AG10803 (cell line): Measurements from ENCODE around the gene KCNQ1.

Source experiments
- DNase-seq: peaks from one replicate; pipeline ENCODE4 v3.0.0; 2010; ENCODE audit warnings: low read depth
- H3K4me3 ChIP-seq: 2 replicates; pipeline ENCODE4 v1.5.1; 2011; ENCODE audit warnings: mild to moderate bottlenecking, low read length, control low read depth
- TF ChIP-seq, protein P1 (sequence below): conservative IDR thresholded peaks from 2 replicates; pipeline ENCODE4 v1.5.1; 2011; ENCODE audit warnings: mild to moderate bottlenecking, low read length, control low read depth, inconsistent platforms

KCNQ1 gene

DNA sequence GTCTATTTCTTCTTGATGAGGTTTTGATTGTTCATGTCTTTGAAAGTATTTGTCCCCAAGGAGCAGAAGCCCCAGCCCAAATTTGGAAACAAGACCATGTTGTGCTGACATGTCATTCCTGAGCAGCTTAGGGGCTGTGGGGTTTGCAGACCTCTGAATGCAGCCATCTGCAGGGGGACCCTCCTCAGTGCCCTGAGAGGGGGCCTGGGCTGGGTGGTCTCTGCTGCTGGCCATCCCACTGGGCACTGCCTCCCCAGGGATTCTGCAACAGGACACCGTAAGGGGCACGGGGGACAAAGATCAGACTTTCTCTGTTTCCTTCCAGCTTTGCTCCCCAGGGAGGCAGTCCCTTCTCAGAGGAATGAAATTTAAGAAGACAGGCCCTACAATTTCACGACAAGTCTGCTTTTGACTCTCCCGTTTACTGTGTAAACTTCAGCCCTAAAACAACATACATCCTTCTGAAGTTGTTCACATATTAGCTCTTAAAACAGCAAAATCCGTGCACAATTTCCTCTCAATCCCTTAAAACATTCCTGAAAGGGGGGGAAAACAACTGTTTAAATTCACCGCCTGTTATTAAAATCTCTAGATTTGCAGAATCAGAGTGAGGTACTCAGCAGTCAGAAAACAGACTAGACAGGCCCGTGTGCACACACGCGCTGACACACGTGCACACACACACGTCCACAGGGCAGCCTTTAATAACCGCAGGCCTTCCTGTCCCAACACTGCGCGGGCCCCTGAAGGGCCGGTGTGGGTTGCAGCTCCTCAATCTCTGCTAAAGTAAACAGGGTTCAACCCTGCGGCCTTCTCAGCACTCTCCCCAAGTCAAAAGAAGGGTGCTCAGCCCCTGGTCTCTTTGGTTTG is 109.8 kb downstream of the KCNQ1 start:
- TF ChIP-seq, protein P1, sequence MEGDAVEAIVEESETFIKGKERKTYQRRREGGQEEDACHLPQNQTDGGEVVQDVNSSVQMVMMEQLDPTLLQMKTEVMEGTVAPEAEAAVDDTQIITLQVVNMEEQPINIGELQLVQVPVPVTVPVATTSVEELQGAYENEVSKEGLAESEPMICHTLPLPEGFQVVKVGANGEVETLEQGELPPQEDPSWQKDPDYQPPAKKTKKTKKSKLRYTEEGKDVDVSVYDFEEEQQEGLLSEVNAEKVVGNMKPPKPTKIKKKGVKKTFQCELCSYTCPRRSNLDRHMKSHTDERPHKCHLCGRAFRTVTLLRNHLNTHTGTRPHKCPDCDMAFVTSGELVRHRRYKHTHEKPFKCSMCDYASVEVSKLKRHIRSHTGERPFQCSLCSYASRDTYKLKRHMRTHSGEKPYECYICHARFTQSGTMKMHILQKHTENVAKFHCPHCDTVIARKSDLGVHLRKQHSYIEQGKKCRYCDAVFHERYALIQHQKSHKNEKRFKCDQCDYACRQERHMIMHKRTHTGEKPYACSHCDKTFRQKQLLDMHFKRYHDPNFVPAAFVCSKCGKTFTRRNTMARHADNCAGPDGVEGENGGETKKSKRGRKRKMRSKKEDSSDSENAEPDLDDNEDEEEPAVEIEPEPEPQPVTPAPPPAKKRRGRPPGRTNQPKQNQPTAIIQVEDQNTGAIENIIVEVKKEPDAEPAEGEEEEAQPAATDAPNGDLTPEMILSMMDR: no peak
- H3K4me3 ChIP-seq: no peak overlapping the region
- DNase-seq: no peak

DNA sequence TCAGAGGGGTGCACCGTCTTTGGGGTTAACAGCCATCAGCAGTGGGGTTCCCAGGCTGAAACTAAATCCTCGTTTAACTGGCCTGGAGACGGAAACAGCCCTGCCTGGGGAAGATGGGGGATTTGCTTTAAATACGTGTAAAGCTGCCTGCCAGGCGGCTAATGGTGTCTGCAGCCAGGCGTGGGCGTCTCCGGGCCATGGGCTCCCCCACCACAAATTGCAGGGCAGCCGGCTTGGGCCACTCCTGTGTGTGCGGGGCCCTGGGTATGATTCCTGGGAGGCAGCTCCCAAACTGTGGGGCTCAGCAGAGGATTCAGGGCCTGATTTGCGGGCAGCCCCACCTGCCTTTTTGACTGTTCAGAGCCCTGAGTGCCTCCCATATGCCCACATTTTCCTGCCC is 110.5 kb downstream of the KCNQ1 start:
- TF ChIP-seq, protein P1: no peak
- no peak for DNase-seq
- H3K4me3 ChIP-seq: no peak overlapping the region

DNA sequence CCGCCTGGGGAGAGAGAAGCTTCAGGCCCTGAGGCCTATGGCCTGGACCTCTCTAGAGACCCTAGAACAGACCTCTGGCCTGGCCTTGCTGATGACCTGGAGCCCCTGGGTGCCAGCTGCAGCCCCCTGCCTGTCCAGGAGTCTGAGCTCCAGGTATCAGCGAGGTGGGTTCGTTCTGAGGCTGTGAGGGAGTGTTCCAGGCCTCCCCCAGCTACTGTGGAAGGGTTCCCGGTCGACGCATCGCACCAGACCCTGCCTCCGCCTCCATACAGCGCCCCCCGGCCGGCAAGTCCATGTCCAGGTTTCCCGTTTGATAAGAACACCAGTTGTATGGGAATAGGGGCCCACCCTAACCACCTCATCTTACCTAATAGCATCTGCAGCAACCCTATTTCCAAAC is 111.1 kb downstream of the KCNQ1 start:
- DNase-seq: no peak
- TF ChIP-seq, protein P1: no peak
- no peak overlapping the region for H3K4me3 ChIP-seq

DNA sequence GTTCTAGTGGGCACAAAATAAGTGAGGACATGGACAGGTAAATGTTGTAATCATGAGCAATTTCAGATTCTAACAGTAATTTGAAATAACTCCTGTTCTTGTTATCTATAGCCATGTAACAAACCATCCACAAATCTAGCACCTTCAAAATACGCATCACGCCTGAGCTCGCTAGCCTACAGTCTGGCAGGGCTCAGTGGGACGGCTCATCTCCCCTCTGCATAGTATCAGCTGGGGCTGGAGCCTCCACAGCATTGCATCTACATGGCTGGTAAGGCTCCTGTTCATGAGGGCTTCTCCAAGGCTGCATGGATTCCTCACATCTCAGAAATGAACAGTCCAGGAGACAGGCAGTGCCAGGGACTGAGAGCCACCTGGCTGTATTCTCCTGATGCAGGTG is 112.6 kb downstream of the KCNQ1 start:
- TF ChIP-seq, protein P1: no peak
- no peak for DNase-seq

DNA sequence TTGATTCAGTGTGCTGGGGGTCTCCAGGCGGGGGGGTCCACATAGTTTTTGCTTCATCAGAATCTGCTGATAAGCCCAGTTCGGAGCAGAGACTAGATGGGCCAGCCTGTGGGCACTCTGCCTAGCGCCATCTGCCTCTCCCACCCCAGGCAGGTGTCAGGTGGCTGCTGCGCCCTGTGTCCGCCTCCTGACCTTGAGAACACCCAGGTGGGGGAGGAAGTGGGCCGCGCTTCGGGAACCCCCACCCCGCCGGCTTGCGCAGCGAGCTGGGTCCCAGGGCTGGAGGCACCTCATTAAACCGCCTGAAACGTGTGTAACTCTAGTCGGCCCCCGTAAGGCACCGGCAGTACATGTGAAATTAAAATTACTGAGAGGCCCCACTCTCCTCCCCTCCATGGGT is 113.6 kb downstream of the KCNQ1 start:
- no peak for DNase-seq
- TF ChIP-seq, protein P1: no peak

More for the DNA sequence above, 112.6 kb downstream of the KCNQ1 start:
- no peak overlapping the region for H3K4me3 ChIP-seq

DNA sequence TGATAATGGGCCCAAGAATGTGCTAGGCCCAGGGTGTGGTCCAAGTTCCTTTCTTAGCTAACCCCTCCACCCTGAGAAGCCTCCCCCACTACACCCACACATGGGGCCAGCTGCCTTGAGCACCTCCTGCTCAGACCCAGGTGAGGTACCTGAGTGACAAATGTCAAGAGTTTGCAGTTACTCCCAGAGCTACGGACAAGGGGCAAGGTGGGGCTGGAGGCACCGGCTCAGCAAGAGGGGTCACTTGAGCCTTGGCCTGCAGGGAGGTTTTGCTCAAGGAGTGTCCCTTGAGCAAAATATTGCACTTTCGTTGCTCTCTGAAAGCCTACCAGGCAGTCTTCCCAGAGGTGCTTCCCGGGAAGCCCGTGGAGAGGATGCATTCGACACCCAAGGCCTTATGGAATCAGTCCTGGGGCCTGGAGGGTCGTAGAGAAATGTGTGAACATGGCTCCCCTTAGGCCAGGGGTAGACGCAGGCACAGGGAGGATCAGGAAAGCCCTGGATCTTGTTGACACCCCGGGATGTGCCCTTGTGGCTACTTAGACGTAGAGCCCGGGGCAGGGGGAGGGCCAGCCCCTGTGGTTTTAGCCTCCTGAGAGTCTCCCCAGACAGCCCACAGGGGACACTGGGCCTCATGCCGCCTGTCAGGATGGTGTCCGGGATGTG is 114.2 kb downstream of the KCNQ1 start:
- TF ChIP-seq, protein P1: no peak
- no peak overlapping the region for H3K4me3 ChIP-seq
- no peak for DNase-seq

More for the DNA sequence above, 113.6 kb downstream of the KCNQ1 start:
- H3K4me3 ChIP-seq: no peak overlapping the region
